ENCODE results near the gene PLOD1.
"Not testable (repeated sequence)": the region's sequence is repeated elsewhere in the genome, so short reads cannot be mapped to it uniquely, and the experiment has no call there.

PLOD1 gene

GRCh38 chr1:11981378-11982009, 47.0 kb downstream of the PLOD1 start:
- DNase-seq = no peak

DNA sequence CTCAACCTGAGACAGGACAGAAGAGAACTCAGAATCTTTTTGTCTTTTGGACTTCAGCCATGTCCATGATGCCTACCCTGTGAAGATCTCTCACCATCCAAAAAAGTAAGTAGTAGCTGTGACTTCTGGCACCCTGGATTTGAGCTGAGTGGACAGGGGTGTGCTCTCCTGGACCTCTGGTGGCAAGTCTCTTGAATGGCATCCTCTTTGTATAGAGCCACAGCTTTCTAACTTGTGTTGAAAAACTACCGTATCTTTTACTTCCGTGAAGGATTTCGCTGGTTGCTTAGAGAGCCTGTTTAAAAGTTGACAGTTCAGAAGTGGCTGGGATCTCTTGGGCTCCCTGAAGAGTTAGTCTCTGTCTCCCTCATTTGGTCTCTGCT, 47.5 kb downstream of the PLOD1 start:
- no peak for DNase-seq

GRCh38 chr1:11984121-11984520, 49.6 kb downstream of the PLOD1 start:
- DNase-seq = no peak

DNA sequence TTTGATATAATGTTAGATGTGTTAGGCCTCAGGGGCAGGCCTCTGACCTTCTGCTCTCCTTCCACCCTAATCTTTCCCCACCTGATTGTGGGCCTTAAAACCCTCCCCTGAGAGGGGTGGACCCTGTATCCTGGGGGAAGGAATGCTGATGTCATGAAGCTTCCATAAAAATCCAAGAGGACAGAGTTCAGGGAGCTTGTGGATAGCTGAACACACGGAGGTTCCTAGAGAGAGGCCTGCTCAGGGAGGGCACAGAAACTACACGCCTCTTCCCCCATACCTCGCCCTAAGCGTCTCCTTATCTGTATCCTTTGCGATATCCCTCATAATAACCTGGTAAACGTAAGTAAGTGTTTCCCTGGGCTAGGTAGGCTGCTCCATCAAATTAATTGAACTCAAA, 50.1 kb downstream of the PLOD1 start:
- DNase-seq = no peak

- no peak for DNase-seq
These were observed 50.7 kb downstream of the PLOD1 start for GRCh38 chr1:11985171-11985570.

GRCh38 chr1:11985851-11986250, 51.3 kb downstream of the PLOD1 start:
- no peak for DNase-seq

DNA sequence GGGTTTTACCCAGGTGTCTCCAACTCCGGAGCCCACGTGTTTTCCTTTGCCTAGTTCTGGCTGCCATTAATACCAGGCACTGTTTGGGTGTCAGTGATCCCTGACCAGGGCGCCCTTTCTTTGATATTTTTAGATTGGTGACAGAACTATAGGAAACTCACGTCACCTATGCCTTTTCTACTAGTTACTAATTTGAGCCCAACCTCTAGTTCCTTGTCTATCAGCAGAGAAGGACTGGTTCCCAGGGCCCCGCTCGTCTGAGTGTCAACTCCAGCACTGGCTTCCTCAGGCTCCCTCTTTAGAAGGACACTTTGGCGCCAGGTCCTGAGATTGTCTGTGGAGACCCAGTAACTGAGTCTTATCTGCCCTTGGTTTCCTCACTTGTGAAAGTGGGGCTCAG, 55.2 kb downstream of the PLOD1 start:
- DNase-seq = no peak

- DNase-seq = no peak
These were observed 56.0 kb downstream of the PLOD1 start for GRCh38 chr1:11990303-11991032.

DNA sequence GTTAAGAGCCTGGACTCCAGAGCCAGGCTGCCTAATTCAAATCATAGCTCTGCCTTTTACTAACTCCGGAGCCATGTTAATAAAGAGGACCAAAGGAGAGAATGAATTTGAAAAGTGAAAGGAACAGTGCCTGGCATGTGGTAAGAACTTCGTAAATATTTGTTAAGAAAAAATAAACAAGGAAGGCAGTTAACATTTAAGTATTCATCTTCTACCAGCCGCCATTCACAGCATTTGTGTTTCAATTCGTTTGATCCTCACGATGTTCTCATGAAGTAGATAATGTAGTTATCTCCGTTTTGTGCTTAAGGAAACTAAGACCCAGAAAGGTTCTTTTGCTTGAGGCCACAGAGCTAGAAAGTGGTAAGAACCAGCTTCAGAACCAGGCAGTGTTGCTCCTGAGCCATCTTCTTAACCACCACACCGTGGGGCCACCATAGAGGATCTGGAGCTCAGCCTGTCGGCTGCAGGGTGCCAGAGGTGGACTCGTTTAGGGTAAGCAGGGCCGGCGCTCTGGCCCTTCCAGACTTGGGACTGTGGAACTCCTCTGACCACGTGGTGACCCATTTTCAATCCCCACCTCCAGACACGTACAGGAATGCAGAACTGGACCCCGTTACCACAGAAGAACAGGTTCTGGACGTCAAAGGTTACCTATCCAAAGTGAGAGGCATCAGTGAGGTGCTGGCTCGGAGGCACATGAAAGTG, 57.6 kb downstream of the PLOD1 start:
- DNase-seq = no peak

GRCh38 chr1:11997081-11997850, 62.7 kb downstream of the PLOD1 start:
- no peak for DNase-seq

GRCh38 chr1:11998636-11999035, 64.1 kb downstream of the PLOD1 start:
- no peak for DNase-seq

DNA sequence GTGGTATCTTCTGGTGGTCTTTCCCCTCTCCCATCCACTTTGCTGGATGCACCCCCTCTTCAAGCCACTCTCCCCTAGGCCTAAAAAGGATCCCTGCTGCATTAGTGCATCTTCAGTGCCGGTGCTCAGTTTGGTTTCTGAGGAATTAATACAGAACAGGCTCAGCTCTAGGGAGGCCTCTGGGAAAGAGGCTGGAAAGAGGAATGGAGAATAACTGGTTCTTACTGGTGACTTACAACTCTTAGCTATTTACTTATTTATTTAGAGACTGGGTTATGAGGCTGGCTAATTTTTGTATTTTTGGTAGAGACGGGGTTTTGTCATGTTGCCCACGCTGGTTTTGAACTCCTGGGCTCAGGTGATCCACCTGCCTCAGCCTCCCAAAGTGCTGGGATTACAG, 64.7 kb downstream of the PLOD1 start:
- DNase-seq = no peak

DNA sequence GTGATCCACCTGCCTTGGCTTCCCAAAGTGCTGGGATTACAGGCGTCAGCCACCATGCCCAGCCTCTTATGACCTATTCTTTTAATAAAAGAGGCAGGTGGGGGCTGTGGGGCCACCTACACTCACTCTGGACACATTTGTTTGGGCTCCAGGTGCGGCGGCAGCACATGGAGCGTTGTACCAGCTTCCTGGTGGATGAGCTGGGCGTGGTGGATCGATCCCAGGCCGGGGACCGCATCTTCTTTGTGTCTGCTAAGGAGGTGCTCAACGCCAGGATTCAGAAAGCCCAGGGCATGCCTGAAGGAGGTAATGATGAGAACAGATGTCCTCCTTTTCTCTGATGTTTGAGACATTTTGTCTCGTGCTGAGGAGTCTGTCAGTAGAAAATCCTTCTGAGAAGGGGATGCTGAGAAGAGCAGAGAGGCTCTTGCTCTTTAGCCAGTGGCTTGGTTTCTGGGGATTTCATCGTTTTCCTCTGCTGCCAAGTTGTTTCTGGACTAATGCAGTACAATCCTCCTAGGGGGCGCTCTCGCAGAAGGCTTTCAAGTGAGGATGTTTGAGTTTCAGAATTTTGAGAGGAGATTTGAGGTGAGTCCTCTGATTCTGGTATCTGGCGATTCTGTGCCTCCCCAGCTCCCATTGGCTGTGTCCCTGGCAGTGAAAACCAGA, 66.9 kb downstream of the PLOD1 start:
- no peak for DNase-seq

- no peak for DNase-seq
These were observed 67.5 kb downstream of the PLOD1 start for GRCh38 chr1:12001996-12002493.

DNA sequence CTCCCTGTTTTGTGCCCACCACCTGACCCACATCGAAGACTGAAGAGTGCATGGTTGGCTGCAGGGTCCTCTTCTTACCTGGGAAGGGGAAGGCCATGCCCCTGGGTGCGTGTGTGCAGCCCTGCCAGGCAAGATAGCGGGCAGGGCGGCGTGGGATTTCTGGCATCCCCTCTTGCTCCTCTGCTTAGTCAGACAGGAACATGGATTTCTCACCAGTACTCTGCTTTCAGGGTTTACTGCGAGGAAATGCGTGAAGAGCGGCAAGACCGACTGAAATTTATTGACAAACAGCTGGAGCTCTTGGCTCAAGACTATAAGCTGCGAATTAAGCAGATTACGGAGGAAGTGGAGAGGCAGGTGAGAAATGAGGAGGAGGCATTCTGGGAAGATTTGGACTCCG, 69.2 kb downstream of the PLOD1 start:
- no peak for DNase-seq

- no peak for DNase-seq
These were observed 71.1 kb downstream of the PLOD1 start for GRCh38 chr1:12005488-12006166.

DNA sequence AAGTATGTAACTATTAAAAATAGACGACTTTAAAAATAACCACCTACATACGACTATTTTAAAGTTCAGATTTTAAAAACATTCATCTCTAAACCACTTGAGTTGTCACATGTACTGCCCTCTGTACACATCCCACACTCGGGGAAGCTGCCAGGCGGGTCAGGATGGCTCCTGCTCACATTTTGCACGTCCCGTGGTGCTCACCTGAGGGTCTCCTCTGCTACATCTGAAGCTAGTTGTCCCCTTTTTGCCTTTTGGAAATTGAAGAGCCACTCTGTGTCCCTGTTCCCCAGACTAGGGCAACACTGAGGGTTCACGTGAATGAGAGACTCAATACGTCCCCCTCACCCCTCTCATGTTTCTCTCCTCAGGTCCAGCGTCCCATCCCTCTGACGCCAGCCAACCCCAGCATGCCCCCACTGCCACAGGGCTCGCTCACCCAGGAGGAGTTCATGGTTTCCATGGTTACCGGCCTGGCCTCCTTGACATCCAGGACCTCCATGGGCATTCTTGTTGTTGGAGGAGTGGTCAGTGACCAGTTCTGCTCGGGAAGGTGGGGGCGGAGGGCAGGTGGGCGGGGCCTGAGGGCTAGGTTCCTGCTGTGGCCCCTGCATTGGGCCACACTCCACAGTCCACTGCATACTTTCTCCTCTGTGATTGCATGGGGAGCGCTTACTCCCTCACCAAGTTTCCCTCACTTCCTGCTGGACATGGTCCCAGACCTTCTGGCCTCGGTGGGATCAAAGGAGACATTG, 71.8 kb downstream of the PLOD1 start:
- no peak for DNase-seq

GRCh38 chr1:12007204-12007603, 72.7 kb downstream of the PLOD1 start:
- no peak for DNase-seq

- not testable (repeated sequence) for DNase-seq
These were observed 73.8 kb downstream of the PLOD1 start for GRCh38 chr1:12008355-12008754.

- DNase-seq = no peak
These were observed 74.9 kb downstream of the PLOD1 start for GRCh38 chr1:12009318-12009947.
